H9 (cell line): ENCODE data around the gene AQP12A. TPM values are rescaled to one million over a fixed set of nuclear protein-coding genes. Genes with fewer than 3 reads are reported as not detected.

ENCODE experiments used
- DNase-seq: peaks from one replicate; pipeline ENCODE4 v3.0.0-alpha.2; 2017
- H2AFZ ChIP-seq: one replicate; pipeline ENCODE4 v1.6.1; 2013; ENCODE audit warnings: mild to moderate bottlenecking, low read length, control low read depth, moderate library complexity
- H2AK5ac ChIP-seq: 2 replicates; pipeline ENCODE4 v1.6.1; 2013; ENCODE audit warnings: low read length, control low read depth, mixed read lengths; ENCODE audit not compliant: insufficient read length
- H2BK120ac ChIP-seq: one replicate; pipeline ENCODE4 v1.6.1; 2013; ENCODE audit warnings: low read depth, mild to moderate bottlenecking, low read length, control low read depth, inconsistent platforms; ENCODE audit not compliant: poor library complexity, severe bottlenecking
- H2BK12ac ChIP-seq: 2 replicates; pipeline ENCODE4 v1.6.1; 2013; ENCODE audit warnings: low read length, control low read depth, mixed read lengths, low read depth; ENCODE audit not compliant: insufficient read length
- H2BK15ac ChIP-seq: 2 replicates; pipeline ENCODE4 v1.6.1; 2013; ENCODE audit warnings: low read depth, low read length, control low read depth
- H2BK20ac ChIP-seq: one replicate; pipeline ENCODE4 v1.6.1; 2013; ENCODE audit warnings: low read depth, mild to moderate bottlenecking, low read length, control low read depth, inconsistent platforms; ENCODE audit not compliant: poor library complexity, severe bottlenecking
- H2BK5ac ChIP-seq: 2 replicates; pipeline ENCODE4 v1.6.1; 2013; ENCODE audit warnings: low read length, control low read depth, mixed read lengths; ENCODE audit not compliant: insufficient read length
- H3K14ac ChIP-seq: 2 replicates; pipeline ENCODE4 v1.6.1; 2013; ENCODE audit warnings: low read length, control low read depth; ENCODE audit not compliant: insufficient read depth
- H3K18ac ChIP-seq: 2 replicates; pipeline ENCODE4 v1.6.1; 2013; ENCODE audit warnings: low read depth, mild to moderate bottlenecking, mixed read lengths, low read length, control low read depth; ENCODE audit not compliant: insufficient read length
- H3K23ac ChIP-seq: 2 replicates; pipeline ENCODE4 v1.6.1; 2013; ENCODE audit warnings: low read length, control low read depth, mixed read lengths, low read depth; ENCODE audit not compliant: insufficient read length
- H3K23me2 ChIP-seq: 2 replicates; pipeline ENCODE4 v1.6.1; 2013; ENCODE audit warnings: low read depth, mild to moderate bottlenecking, mixed read lengths, low read length, control low read depth; ENCODE audit not compliant: insufficient read length, poor library complexity, severe bottlenecking
- H3K27ac ChIP-seq: 2 replicates; pipeline ENCODE4 v1.5.1; 2013; ENCODE audit warnings: low read length, control low read depth, mixed read lengths, low read depth; ENCODE audit not compliant: insufficient read length
- H3K27me3 ChIP-seq: 2 replicates; pipeline ENCODE4 v1.6.1; 2013; ENCODE audit warnings: low read length, control low read depth, inconsistent platforms; ENCODE audit not compliant: insufficient read depth
- H3K4ac ChIP-seq: 2 replicates; pipeline ENCODE4 v1.6.1; 2013; ENCODE audit warnings: low read depth, mild to moderate bottlenecking, control low read depth, inconsistent platforms, low read length, moderate library complexity
- H3K4me1 ChIP-seq: 2 replicates; pipeline ENCODE4 v1.6.1; 2013; ENCODE audit warnings: low read length, control low read depth, inconsistent platforms; ENCODE audit not compliant: insufficient read depth
- H3K4me2 ChIP-seq: 2 replicates; pipeline ENCODE4 v1.6.1; 2013; ENCODE audit warnings: low read length, control low read depth, mixed read lengths; ENCODE audit not compliant: insufficient read length, insufficient read depth
- H3K56ac ChIP-seq: 2 replicates; pipeline ENCODE4 v1.6.1; 2013; ENCODE audit warnings: low read depth, mild to moderate bottlenecking, mixed read lengths, low read length, control low read depth; ENCODE audit not compliant: insufficient read length
- H3K79me1 ChIP-seq: 2 replicates; pipeline ENCODE4 v1.6.1; 2013; ENCODE audit warnings: low read depth, mild to moderate bottlenecking, moderate library complexity, low read length, control low read depth, inconsistent platforms; ENCODE audit not compliant: insufficient read depth, poor library complexity, severe bottlenecking
- H3K79me2 ChIP-seq: 2 replicates; pipeline ENCODE4 v1.6.1; 2013; ENCODE audit warnings: low read length, control low read depth, inconsistent platforms; ENCODE audit not compliant: insufficient read depth
- H3K9ac ChIP-seq: 2 replicates; pipeline ENCODE4 v1.6.1; 2013; ENCODE audit warnings: low read length, control low read depth, mixed read lengths; ENCODE audit not compliant: insufficient read length; ENCODE audit errors: extremely low read depth
- H3K9me3 ChIP-seq: one replicate; pipeline ENCODE4 v1.6.1; 2013; ENCODE audit warnings: low read depth, low read length, inconsistent platforms; ENCODE audit not compliant: control insufficient read depth
- H3T11ph ChIP-seq: one replicate; pipeline ENCODE4 v1.6.1; 2013; ENCODE audit warnings: mild to moderate bottlenecking, low read length, control low read depth, inconsistent platforms
- H4K20me1 ChIP-seq: one replicate; pipeline ENCODE4 v1.6.1; 2013; ENCODE audit not compliant: control insufficient read depth, insufficient read length, insufficient read depth
- H4K5ac ChIP-seq: 2 replicates; pipeline ENCODE4 v1.6.1; 2013; ENCODE audit warnings: low read depth, mild to moderate bottlenecking, mixed read lengths, low read length, control low read depth; ENCODE audit not compliant: insufficient read length
- H4K8ac ChIP-seq: replicated peaks from 2 replicates; pipeline ENCODE4 v1.6.1; 2013; ENCODE audit warnings: low read length, control low read depth, mixed read lengths, low read depth; ENCODE audit not compliant: insufficient read length
- H4K91ac ChIP-seq: 2 replicates; pipeline ENCODE4 v1.6.1; 2013; ENCODE audit warnings: low read depth, mild to moderate bottlenecking, moderate library complexity, mixed read lengths, low read length, control low read depth; ENCODE audit not compliant: insufficient read length
- H3K27ac Mint-ChIP-seq, 3 experiments: 2 replicates in 2 of 3; 3 replicates in 1 of 3; pipeline ENCODE4 v1.8.0; 2020 to 2021; ENCODE audit warnings: mixed read lengths in 3 of 3, mild to moderate bottlenecking in 1 of 3, moderate library complexity in 1 of 3
- H3K27me3 Mint-ChIP-seq: 2 replicates; pipeline ENCODE4 v1.8.0; 2021; ENCODE audit warnings: low read depth, mild to moderate bottlenecking, moderate library complexity, mixed read lengths
- H3K36me3 Mint-ChIP-seq, 3 experiments: 2 replicates in 2 of 3; 3 replicates in 1 of 3; pipeline ENCODE4 v1.8.0; 2020 to 2021; ENCODE audit warnings: low read depth in 3 of 3, mixed read lengths in 3 of 3; ENCODE audit not compliant: insufficient read depth in 1 of 3
- H3K4me1 Mint-ChIP-seq, 2 experiments: 2 replicates each; pipeline ENCODE4 v1.8.0; 2020; ENCODE audit warnings: mixed read lengths in 2 of 2
- H3K4me3 Mint-ChIP-seq, 2 experiments: 2 replicates in 1 of 2; 3 replicates in 1 of 2; pipeline ENCODE4 v1.8.0; 2020 to 2021; ENCODE audit warnings: mild to moderate bottlenecking in 2 of 2, mixed read lengths in 2 of 2, moderate library complexity in 1 of 2
- H3K9me3 Mint-ChIP-seq, 2 experiments: 2 replicates in 1 of 2; 3 replicates in 1 of 2; pipeline ENCODE4 v1.8.0; 2020; ENCODE audit warnings: mild to moderate bottlenecking in 2 of 2, mixed read lengths in 2 of 2, moderate library complexity in 1 of 2
- WGBS: extraction: QIAGEN DNeasy Blood & Tissue Kit; methylation state at CpG from one replicate; pipeline ENCODE4 v1.1.7; 2013; ENCODE audit warnings: missing lambda C conversion rate, low lambda C conversion rate, mixed read lengths; ENCODE audit not compliant: insufficient read length; ENCODE audit errors: extremely low coverage; 5-methylcytosine and 5-hydroxymethylcytosine counted together
- total RNA-seq: library from RNA; stranded (reverse); gene quantifications from 2 replicates; pipeline ENCODE4 v1.2.1, GENCODE V29; 2021
- TF ChIP-seq, protein P1 (sequence below): fragments of 200-600 bp; sonication (generic); conservative IDR thresholded peaks from 3 replicates; pipeline ENCODE4 v1.8.0; 2021; ENCODE audit warnings: antibody characterized with exemption, mild to moderate bottlenecking

AQP12A gene
- total RNA-seq, 1 experiment from 2014 or later: not detected

- Histone ChIP-seq H3K56ac (no peak overlapping the region), H3K79me2 (no peaks in the 10 kb centered on the region), H2AK5ac (no peak overlapping the region), H3K23me2 (no peaks in the 10 kb centered on the region), H3K14ac (no peak overlapping the region; the same call in 1 of the 2 replicates), H2BK20ac (no peak overlapping the region), H4K91ac (no peak overlapping the region), H3K79me1 (no peaks in the 10 kb centered on the region), H4K8ac (no peak overlapping the region), H3K27me3 (no peaks in the 10 kb centered on the region; the same call in 1 of the 2 replicates), H3K4me1 (no peaks in the 10 kb centered on the region), H2BK15ac (no peak overlapping the region; the same call in 1 of the 2 replicates), H2BK5ac (no peak overlapping the region), H3K9me3 (no peaks in the 10 kb centered on the region), H3T11ph (no peak overlapping the region), H3K4me2 (no peak overlapping the region), H2BK12ac (no peak overlapping the region), H3K9ac (no peak overlapping the region), H3K27ac (no peak overlapping the region), H2AFZ (no peak overlapping the region), H3K18ac (no peak overlapping the region), H4K5ac (no peak overlapping the region), H3K23ac (no peak overlapping the region), H4K20me1 (no peaks in the 10 kb centered on the region), H2BK120ac (no peak overlapping the region), H3K4ac (no peak overlapping the region)
- Mint-ChIP-seq H3K36me3 (no peaks in the 10 kb centered on the region; a peak in 2 of 7 replicates), H3K4me1 (peaks cover 9 to 14% of the 10 kb centered on the region in 2 experiments), H3K4me3 (no peak overlapping the region), H3K27ac (no peak overlapping the region), H3K9me3 (peaks cover 4% of the 10 kb centered on the region in 2 experiments; a peak in 3 of 5 replicates), H3K27me3 (peaks cover 74% of the 10 kb centered on the region)
- no peak for DNase-seq
- WGBS: no CpG with 5 or more reads among the region's 13 CpGs
- TF ChIP-seq, protein P1, sequence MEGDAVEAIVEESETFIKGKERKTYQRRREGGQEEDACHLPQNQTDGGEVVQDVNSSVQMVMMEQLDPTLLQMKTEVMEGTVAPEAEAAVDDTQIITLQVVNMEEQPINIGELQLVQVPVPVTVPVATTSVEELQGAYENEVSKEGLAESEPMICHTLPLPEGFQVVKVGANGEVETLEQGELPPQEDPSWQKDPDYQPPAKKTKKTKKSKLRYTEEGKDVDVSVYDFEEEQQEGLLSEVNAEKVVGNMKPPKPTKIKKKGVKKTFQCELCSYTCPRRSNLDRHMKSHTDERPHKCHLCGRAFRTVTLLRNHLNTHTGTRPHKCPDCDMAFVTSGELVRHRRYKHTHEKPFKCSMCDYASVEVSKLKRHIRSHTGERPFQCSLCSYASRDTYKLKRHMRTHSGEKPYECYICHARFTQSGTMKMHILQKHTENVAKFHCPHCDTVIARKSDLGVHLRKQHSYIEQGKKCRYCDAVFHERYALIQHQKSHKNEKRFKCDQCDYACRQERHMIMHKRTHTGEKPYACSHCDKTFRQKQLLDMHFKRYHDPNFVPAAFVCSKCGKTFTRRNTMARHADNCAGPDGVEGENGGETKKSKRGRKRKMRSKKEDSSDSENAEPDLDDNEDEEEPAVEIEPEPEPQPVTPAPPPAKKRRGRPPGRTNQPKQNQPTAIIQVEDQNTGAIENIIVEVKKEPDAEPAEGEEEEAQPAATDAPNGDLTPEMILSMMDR: no peak
Observed at GRCh38 chr2:240650254-240650965, 41.3 kb upstream of the AQP12A start.
